ENCODE data around the gene HOTAIR.

GRCh38 chr12:53976172-53976822, 1.5 kb upstream of the HOTAIR start:
- TF ChIP-seq EZH2 (IDR thresholded peaks at IDR 0.05; ENCODE audit: borderline replicate concordance, low read depth, low read length, severe bottlenecking), result no peak
- TF ChIP-seq CTCF (IDR thresholded peaks at IDR 0.05; ENCODE audit: extremely low read depth in 1 of 2, insufficient read depth in 1 of 2, low read depth in 1 of 2, low read length in 2 of 2), result no peak
- TF ChIP-seq POLR2AphosphoS5 (IDR thresholded peaks at IDR 0.05; ENCODE audit: insufficient read depth, low read depth, low read length), result no peak
- TF ChIP-seq POLR2A (IDR thresholded peaks at IDR 0.05; ENCODE audit: low read depth, low read length), result no peak
- TF ChIP-seq MAX (IDR thresholded peaks at IDR 0.05; ENCODE audit: insufficient read depth, insufficient read length), result no peak
- no peak for TF ChIP-seq FOS (IDR thresholded peaks at IDR 0.05; ENCODE audit: borderline replicate concordance, insufficient read depth, low read length)
- TF ChIP-seq JUN (IDR thresholded peaks at IDR 0.05; ENCODE audit: borderline replicate concordance, insufficient read depth, insufficient read length, low read depth), result no peak
- no peak for TF ChIP-seq GATA2 (IDR thresholded peaks at IDR 0.05; ENCODE audit: insufficient read depth, insufficient read length, low read depth, low read length)
